ENCODE data around the gene MYDGF. TPM values are rescaled to one million over a fixed set of nuclear protein-coding genes. Genes with fewer than 3 reads are reported as not detected.

MYDGF gene
- total and polyA plus RNA-seq, 2 of the 13 experiments (the other 11 are each of a cell fraction or from before 2014, with no cell fraction given): 116 to 198 TPM

- ChIA-PET POLR2A (no interaction called here), CTCF (ENCODE audit: low intra/inter-chr PET ratio, low total read pairs) (no interaction called here)
- peaks cover 53% of the 10 kb centered on the region for H3K4me1 ChIP-seq (ENCODE audit: insufficient read depth, low read length)
- H3K4me2 ChIP-seq (ENCODE audit: low read depth, low read length): no peak overlapping the region
- H2AFZ ChIP-seq (ENCODE audit: low read length): no peak overlapping the region
- H3K4me3 ChIP-seq (replicated peaks in 1 of 3; ENCODE audit: insufficient read depth in 1 of 3, low read depth in 2 of 3, low read length in 3 of 3): no peak overlapping the region
- WGBS (ENCODE audit: low lambda C conversion rate): 100% methylated on average over 6 of the region's 14 CpGs
- H3K27ac ChIP-seq (ENCODE audit: extremely low read length, insufficient read depth, low read length): no peak overlapping the region
- no peak for ATAC-seq
- peaks cover 22 to 45% of the 10 kb centered on the region in 2 experiments; a peak in 4 of 5 replicates for H3K36me3 ChIP-seq (replicated peaks in 1 of 2; ENCODE audit: control insufficient read depth in 1 of 2, insufficient read depth in 2 of 2, low read length in 2 of 2)
- DNase-seq (ENCODE audit: low spot score): no peak
- in situ Hi-C loops (cut with HindIII; ENCODE audit: extremely low pct_ligation_motif_present, low pct_unique_long_range_greater_than_20kb) (no loop called here), intact Hi-C loops (cut with micrococcal nuclease; ENCODE audit: unreplicated experiment) (no loop called here)
- TF ChIP-seq CTCF (CRISPR knock-in tag; IDR thresholded peaks at IDR 0.05): peak; percentile 34
- TF ChIP-seq ZNF687 (CRISPR knock-in tag; IDR thresholded peaks at IDR 0.05): peak; percentile 9; the same call in 1 of the 2 replicates
- no peak for TF ChIP-seq ZNF138 (CRISPR knock-in tag; IDR thresholded peaks at IDR 0.05; ENCODE audit: low read depth)
- TF ChIP-seq ZBTB33 (CRISPR knock-in tag; IDR thresholded peaks at IDR 0.05): peak; percentile 37
- TF ChIP-seq RBFOX2 (IDR thresholded peaks at IDR 0.05; ENCODE audit: low read depth, low read length): 0 out of 2 replicates have a peak, but pooled peaks have one; percentile 19
- H3K9me3 ChIP-seq (ENCODE audit: low read length): no peaks in the 10 kb centered on the region
- no peak overlapping the region for H3K9ac ChIP-seq (ENCODE audit: insufficient read depth, low read depth, low read length)
- peaks cover 6% of the 10 kb centered on the region; the same call in 1 of the 2 replicates for H4K20me1 ChIP-seq (ENCODE audit: insufficient read depth, low read length)
- H3K79me2 ChIP-seq (ENCODE audit: insufficient read depth, low read length): no peaks in the 10 kb centered on the region
- no peaks in the 10 kb centered on the region for H3K27me3 ChIP-seq (ENCODE audit: control insufficient read depth in 1 of 2, insufficient read depth in 2 of 2, low read length in 2 of 2)
- FAIRE-seq: no peak
- BruUV-seq (replicated peaks): no TSS peak
Observed at GRCh38 chr19:4712771-4713170, 42.6 kb upstream of the MYDGF start.

Data from HepG2 (cell line).